Measurements from ENCODE around the gene LNX1. TPM values are rescaled to one million over a fixed set of nuclear protein-coding genes. Genes with fewer than 3 reads are reported as not detected.

Gene LNX1
- total RNA-seq, 2 experiments from 2014 or later, result not detected

- no peak overlapping the region for H3K4me2 ChIP-seq (ENCODE audit: low read length)
- H3K27ac ChIP-seq (ENCODE audit: low read depth, low read length, poor library complexity, severe bottlenecking), result no peak overlapping the region
- CTCF ChIA-PET (ENCODE audit: unreplicated experiment), result no interaction called here
- H4K20me1 ChIP-seq (ENCODE audit: insufficient read depth, low read length), result no peaks in the 10 kb centered on the region
- no peak overlapping the region for H2AFZ ChIP-seq (ENCODE audit: low read length)
- no peaks in the 10 kb centered on the region for H3K9me3 ChIP-seq (ENCODE audit: low read length)
- no peak for DNase-seq (ENCODE audit: low spot score)
- H3K4me1 ChIP-seq (ENCODE audit: insufficient read depth, low read length, poor library complexity, severe bottlenecking), result no peaks in the 10 kb centered on the region
- H3K79me2 ChIP-seq (ENCODE audit: insufficient read depth, low read depth, low read length), result no peaks in the 10 kb centered on the region
- POLR2A ChIA-PET, result no interaction called here
- no peaks in the 10 kb centered on the region for H3K9me2 ChIP-seq (ENCODE audit: insufficient read depth, low read length)
- no TSS peak for BruUV-seq (replicated peaks)
- no peak for TF ChIP-seq EZH2phosphoT487 (IDR thresholded peaks at IDR 0.05; ENCODE audit: borderline replicate concordance, low read depth, low read length)
- no peak for TF ChIP-seq CTCF (conservative IDR thresholded peaks at IDR 0.05; ENCODE audit: low read length)
- H3K4me3 ChIP-seq (ENCODE audit: low read depth, low read length, poor library complexity, severe bottlenecking), result no peak overlapping the region
- H3K36me3 ChIP-seq (ENCODE audit: insufficient read depth, low read length), result peaks cover 85% of the 10 kb centered on the region
- intact Hi-C loops (cut with micrococcal nuclease; ENCODE audit: unreplicated experiment), result no loop called here
These were observed 137.9 kb downstream of the LNX1 start for GRCh38 chr4:53453385-53453784.

GRCh38 chr4:53450773-53451172 is 140.5 kb downstream of the LNX1 start:
- DNase-seq (ENCODE audit: low spot score), result no peak
- Histone ChIP-seq H3K9me3 (ENCODE audit: low read length) (no peaks in the 10 kb centered on the region), H3K36me3 (ENCODE audit: insufficient read depth, low read length) (peaks cover 89% of the 10 kb centered on the region), H3K4me2 (ENCODE audit: low read length) (no peak overlapping the region), H3K79me2 (ENCODE audit: insufficient read depth, low read depth, low read length) (no peaks in the 10 kb centered on the region), H4K20me1 (ENCODE audit: insufficient read depth, low read length) (no peaks in the 10 kb centered on the region), H3K4me1 (ENCODE audit: insufficient read depth, low read length, poor library complexity, severe bottlenecking) (no peaks in the 10 kb centered on the region), H3K27ac (ENCODE audit: low read depth, low read length, poor library complexity, severe bottlenecking) (no peak overlapping the region), H2AFZ (ENCODE audit: low read length) (no peak overlapping the region), H3K9me2 (ENCODE audit: insufficient read depth, low read length) (no peaks in the 10 kb centered on the region), H3K4me3 (ENCODE audit: low read depth, low read length, poor library complexity, severe bottlenecking) (no peak overlapping the region)
- POLR2A ChIA-PET, result interaction anchor here (0.7 to 1.5 kb wide), 5 partner anchors 12 to 764 kb away, joined by 3 to 7 read pairs (median 3); no protein-coding TSS in a partner anchor
- TF ChIP-seq CTCF (conservative IDR thresholded peaks at IDR 0.05; ENCODE audit: low read length) (no peak), EZH2phosphoT487 (IDR thresholded peaks at IDR 0.05; ENCODE audit: borderline replicate concordance, low read depth, low read length) (no peak)
- CTCF ChIA-PET (ENCODE audit: unreplicated experiment), result interaction anchor here (0.6 kb wide), 1 partner anchor 103 kb away, joined by 3 read pairs; no protein-coding TSS in a partner anchor
- no TSS peak for BruUV-seq (replicated peaks)
- intact Hi-C loops (cut with micrococcal nuclease; ENCODE audit: unreplicated experiment), result no loop called here

- no TSS peak for BruUV-seq (replicated peaks)
- no peaks in the 10 kb centered on the region for H4K20me1 ChIP-seq (ENCODE audit: insufficient read depth, low read length)
- no peak overlapping the region for H2AFZ ChIP-seq (ENCODE audit: low read length)
- H3K9me3 ChIP-seq (ENCODE audit: low read length), result no peaks in the 10 kb centered on the region
- no peaks in the 10 kb centered on the region; the same call in 1 of the 2 replicates for H3K79me2 ChIP-seq (ENCODE audit: insufficient read depth, low read depth, low read length)
- H3K36me3 ChIP-seq (ENCODE audit: insufficient read depth, low read length), result peaks cover 89% of the 10 kb centered on the region
- H3K4me1 ChIP-seq (ENCODE audit: insufficient read depth, low read length, poor library complexity, severe bottlenecking), result no peaks in the 10 kb centered on the region
- H3K4me3 ChIP-seq (ENCODE audit: low read depth, low read length, poor library complexity, severe bottlenecking), result no peak overlapping the region
- ChIA-PET CTCF (ENCODE audit: unreplicated experiment) (no interaction called here), POLR2A (no interaction called here)
- no peak overlapping the region for H3K27ac ChIP-seq (ENCODE audit: low read depth, low read length, poor library complexity, severe bottlenecking)
- no peak for DNase-seq (ENCODE audit: low spot score)
- intact Hi-C loops (cut with micrococcal nuclease; ENCODE audit: unreplicated experiment), result no loop called here
- no peaks in the 10 kb centered on the region for H3K9me2 ChIP-seq (ENCODE audit: insufficient read depth, low read length)
- no peak overlapping the region for H3K4me2 ChIP-seq (ENCODE audit: low read length)
- TF ChIP-seq EZH2phosphoT487 (IDR thresholded peaks at IDR 0.05; ENCODE audit: borderline replicate concordance, low read depth, low read length), result no peak
- no peak for TF ChIP-seq CTCF (conservative IDR thresholded peaks at IDR 0.05; ENCODE audit: low read length)
These were observed 146.3 kb downstream of the LNX1 start for GRCh38 chr4:53444954-53445353.

All from OCI-LY7 (cell line).